ENCODE data around the gene CFC1.
"Not testable (repeated sequence)": the region's sequence is repeated elsewhere in the genome, so short reads cannot be mapped to it uniquely, and the experiment has no call there.

CFC1 gene

DNA sequence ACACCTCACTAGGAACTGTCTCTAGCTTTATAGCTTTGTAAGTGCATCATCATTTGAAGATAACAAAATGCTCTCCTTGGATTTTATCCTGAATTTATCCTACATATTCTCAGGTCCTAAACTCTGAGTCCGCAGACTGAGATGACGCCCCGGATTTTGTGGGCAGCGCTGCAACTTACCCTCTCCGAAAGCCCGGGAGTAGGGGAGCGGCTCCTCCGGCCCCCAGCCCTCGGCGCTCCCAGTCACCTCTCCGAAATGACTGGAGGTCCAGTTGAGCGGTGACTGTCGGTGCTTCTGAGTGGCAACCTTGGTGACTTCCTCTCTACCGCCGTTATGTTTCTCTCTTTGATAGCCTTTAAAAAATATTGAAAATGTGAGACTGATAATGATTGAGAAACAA, 912 bp downstream of the CFC1 start:
- H3K9me3 ChIP-seq (ENCODE audit: control insufficient read depth in 2 of 2, low read length in 2 of 2); H3K36me3 ChIP-seq (ENCODE audit: control insufficient read depth in 2 of 2, insufficient read depth in 2 of 2, low read length in 2 of 2); H3K27me3 ChIP-seq (ENCODE audit: control insufficient read depth in 2 of 2, insufficient read depth in 2 of 2, low read length in 2 of 2); H3K27ac ChIP-seq (ENCODE audit: low read depth in 2 of 2, low read length in 2 of 2); H3K4me1 ChIP-seq (ENCODE audit: control insufficient read depth in 2 of 2, insufficient read depth in 2 of 2, low read length in 2 of 2); H3K9ac ChIP-seq (ENCODE audit: low read depth in 1 of 2, low read length in 2 of 2); H3K4me3 ChIP-seq (ENCODE audit: low read length in 2 of 2): not testable (repeated sequence)

DNA sequence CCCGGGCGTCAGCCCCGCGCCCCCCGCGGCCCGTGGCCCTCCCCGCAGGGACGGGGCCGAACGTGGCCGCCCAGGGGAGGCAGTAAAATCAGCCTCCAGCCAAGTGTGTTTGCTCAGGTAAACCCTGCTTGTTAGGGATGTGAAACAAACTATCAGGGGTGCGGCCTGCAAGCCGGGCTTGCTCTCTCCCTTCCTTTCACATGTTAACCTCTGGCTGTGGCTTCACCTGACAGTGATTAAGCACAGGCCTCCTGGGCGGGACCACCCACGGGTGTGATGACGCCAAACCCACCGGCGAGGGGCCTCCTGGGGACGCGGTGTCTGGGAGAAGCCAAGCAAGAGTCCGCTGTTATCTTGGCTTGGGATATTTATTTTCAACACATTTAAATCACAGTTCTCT, 1.4 kb downstream of the CFC1 start:
- H3K4me3 ChIP-seq (ENCODE audit: low read length in 2 of 2); H3K4me1 ChIP-seq (ENCODE audit: control insufficient read depth in 2 of 2, insufficient read depth in 2 of 2, low read length in 2 of 2); H3K36me3 ChIP-seq (ENCODE audit: control insufficient read depth in 2 of 2, insufficient read depth in 2 of 2, low read length in 2 of 2); H3K9ac ChIP-seq (ENCODE audit: low read depth in 1 of 2, low read length in 2 of 2); H3K27me3 ChIP-seq (ENCODE audit: control insufficient read depth in 2 of 2, insufficient read depth in 2 of 2, low read length in 2 of 2); H3K27ac ChIP-seq (ENCODE audit: low read depth in 2 of 2, low read length in 2 of 2); H3K9me3 ChIP-seq (ENCODE audit: control insufficient read depth in 2 of 2, low read length in 2 of 2): not testable (repeated sequence)

DNA sequence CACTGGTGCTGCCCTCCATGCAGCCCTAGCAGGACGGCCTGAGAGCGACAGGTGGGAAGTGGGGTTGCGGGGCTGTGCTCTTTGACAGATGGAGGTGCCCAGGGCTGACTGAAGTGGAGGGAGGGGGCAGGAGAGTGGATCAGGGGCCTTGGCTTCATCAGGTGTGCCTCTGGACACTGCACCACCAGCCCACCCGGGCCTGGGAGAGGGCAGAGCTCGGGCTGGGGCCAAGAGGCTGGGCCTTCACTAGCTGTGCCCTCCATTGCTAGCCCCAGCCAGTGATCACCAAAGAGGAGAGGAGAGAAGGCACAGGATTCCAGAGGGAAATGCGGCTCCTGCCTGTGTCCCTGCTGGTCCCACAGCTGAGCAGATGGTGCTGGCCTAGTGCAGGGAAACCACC, 2.6 kb downstream of the CFC1 start:
- H3K4me1 ChIP-seq (ENCODE audit: control insufficient read depth in 2 of 2, insufficient read depth in 2 of 2, low read length in 2 of 2); H3K36me3 ChIP-seq (ENCODE audit: control insufficient read depth in 2 of 2, insufficient read depth in 2 of 2, low read length in 2 of 2); H3K27me3 ChIP-seq (ENCODE audit: control insufficient read depth in 2 of 2, insufficient read depth in 2 of 2, low read length in 2 of 2); H3K4me3 ChIP-seq (ENCODE audit: low read length in 2 of 2); H3K27ac ChIP-seq (ENCODE audit: low read depth in 2 of 2, low read length in 2 of 2); H3K9ac ChIP-seq (ENCODE audit: low read depth in 1 of 2, low read length in 2 of 2); H3K9me3 ChIP-seq (ENCODE audit: control insufficient read depth in 2 of 2, low read length in 2 of 2): not testable (repeated sequence)

DNA sequence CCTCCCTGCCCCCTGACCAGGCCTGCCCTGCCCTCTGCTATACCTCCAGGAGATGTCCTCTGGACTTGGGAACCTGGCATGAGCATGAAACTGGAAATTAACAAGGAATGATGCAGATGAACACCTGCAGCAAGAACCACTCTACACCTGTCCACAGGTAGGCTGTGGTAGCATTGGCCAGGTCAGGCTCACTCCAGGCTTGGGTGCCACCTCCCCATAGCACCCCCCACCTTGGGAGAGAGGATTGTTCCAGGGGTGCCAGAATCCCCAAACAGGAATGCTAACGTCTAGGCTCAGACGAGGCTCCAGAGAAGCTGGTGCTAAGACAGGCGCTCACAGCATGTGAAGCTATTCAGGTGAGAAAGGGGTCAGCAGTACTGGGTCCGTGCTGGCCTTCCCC, 5.4 kb downstream of the CFC1 start:
- not testable (repeated sequence) for H3K4me3 ChIP-seq (ENCODE audit: low read length in 2 of 2); H3K9ac ChIP-seq (ENCODE audit: low read depth in 1 of 2, low read length in 2 of 2); H3K36me3 ChIP-seq (ENCODE audit: control insufficient read depth in 2 of 2, insufficient read depth in 2 of 2, low read length in 2 of 2)

DNA sequence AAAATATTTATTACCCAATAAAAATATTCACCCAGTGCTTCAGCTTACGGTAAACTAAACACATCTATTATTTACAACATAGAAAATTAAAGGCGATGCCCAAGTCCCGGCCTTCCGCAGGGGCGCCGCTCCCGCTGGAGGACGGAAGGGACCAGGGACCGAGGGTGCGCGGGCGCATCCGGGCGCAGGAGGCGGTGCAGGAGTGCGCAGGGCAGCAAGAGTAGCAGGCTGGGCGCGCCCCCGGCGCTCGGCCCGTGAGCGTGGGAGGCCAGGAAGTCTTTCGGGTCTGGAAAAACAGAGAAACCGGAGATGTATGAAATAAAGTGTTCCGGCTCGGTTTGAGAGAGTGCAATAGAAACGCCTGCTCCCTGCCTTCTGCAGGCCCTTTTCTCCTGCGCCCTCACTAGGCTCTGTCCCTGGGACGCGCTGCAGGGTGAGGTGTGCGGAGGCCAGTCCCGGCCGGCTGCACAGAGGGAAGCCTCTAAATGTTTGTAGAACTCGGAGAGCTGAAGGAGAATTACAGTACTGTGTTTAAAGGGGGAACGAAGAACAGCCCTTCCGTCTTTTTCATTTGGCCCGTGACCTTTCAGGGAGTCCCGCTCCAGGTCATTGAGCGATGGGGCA, 6.5 kb downstream of the CFC1 start:
- not testable (repeated sequence) for H3K36me3 ChIP-seq (ENCODE audit: control insufficient read depth in 2 of 2, insufficient read depth in 2 of 2, low read length in 2 of 2); H3K27me3 ChIP-seq (ENCODE audit: control insufficient read depth in 2 of 2, insufficient read depth in 2 of 2, low read length in 2 of 2); H3K27ac ChIP-seq (ENCODE audit: low read depth in 2 of 2, low read length in 2 of 2); H3K4me3 ChIP-seq (ENCODE audit: low read length in 2 of 2); H3K9ac ChIP-seq (ENCODE audit: low read depth in 1 of 2, low read length in 2 of 2); H3K9me3 ChIP-seq (ENCODE audit: control insufficient read depth in 2 of 2, low read length in 2 of 2); H3K4me1 ChIP-seq (ENCODE audit: control insufficient read depth in 2 of 2, insufficient read depth in 2 of 2, low read length in 2 of 2)

More for the DNA sequence above, 5.4 kb downstream of the CFC1 start:
- H3K9me3 ChIP-seq (ENCODE audit: control insufficient read depth in 2 of 2, low read length in 2 of 2); H3K27ac ChIP-seq (ENCODE audit: low read depth in 2 of 2, low read length in 2 of 2); H3K4me1 ChIP-seq (ENCODE audit: control insufficient read depth in 2 of 2, insufficient read depth in 2 of 2, low read length in 2 of 2); H3K27me3 ChIP-seq (ENCODE audit: control insufficient read depth in 2 of 2, insufficient read depth in 2 of 2, low read length in 2 of 2): not testable (repeated sequence)

DNA sequence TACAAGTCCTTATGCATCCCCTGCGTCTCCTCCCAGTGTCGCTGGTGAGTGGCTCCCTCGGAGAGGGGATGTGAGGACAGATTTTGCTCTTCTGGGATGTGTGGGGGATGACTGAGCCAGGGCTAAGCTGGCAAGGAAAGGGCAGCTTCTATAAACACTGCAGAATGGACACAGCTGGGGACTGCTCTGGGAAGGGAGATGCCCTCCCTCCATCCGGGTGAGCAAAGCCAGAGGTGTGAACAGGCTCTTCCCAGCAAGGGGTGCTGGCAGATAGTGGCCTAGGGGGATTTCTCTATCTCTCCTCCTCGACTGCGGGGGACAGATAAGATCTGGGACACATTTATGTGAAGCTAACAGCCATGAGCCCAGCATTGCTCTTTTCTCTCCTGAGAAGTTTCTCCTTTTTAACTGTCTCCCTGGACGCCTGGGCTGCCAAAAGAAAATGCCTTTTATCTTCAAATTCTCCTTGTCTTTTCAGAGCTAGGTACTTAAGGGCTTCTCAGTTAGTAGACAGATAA, 8.5 kb downstream of the CFC1 start:
- not testable (repeated sequence) for H3K9ac ChIP-seq (ENCODE audit: low read depth in 1 of 2, low read length in 2 of 2); H3K9me3 ChIP-seq (ENCODE audit: control insufficient read depth in 2 of 2, low read length in 2 of 2); H3K36me3 ChIP-seq (ENCODE audit: control insufficient read depth in 2 of 2, insufficient read depth in 2 of 2, low read length in 2 of 2); H3K27ac ChIP-seq (ENCODE audit: low read depth in 2 of 2, low read length in 2 of 2); H3K4me1 ChIP-seq (ENCODE audit: control insufficient read depth in 2 of 2, insufficient read depth in 2 of 2, low read length in 2 of 2); H3K27me3 ChIP-seq (ENCODE audit: control insufficient read depth in 2 of 2, insufficient read depth in 2 of 2, low read length in 2 of 2); H3K4me3 ChIP-seq (ENCODE audit: low read length in 2 of 2)

DNA sequence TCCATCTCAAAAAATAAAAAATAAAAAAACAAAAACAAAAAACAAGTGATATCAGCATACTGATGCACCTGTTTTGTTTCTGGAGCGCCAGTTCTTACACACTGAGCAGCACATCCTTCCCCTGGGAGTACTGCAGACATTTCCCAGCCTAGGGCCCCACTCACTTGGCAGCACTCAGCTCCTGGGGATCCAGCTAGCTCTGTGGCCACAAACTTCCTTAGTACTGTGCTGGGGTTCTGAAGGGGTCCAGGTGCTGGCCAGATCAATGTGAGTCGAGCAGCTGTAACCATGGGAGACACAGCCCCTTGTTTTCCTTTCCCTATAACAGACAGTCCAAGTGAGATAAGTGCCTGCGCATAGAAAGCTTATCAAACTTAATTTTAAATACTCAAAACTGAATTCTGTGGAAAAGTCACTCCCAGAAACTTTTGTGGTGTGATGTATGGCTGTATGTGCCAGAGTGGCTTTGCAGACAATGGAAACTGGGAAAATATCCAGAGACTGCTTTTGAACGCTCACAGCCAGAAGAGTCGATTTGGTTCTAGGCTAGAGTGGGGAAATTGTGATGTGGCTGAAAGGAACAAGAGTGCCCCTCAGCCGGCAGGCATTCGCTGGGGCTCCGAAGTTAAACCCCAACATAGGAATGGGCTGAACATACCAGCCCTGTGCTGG, 9.1 kb downstream of the CFC1 start:
- not testable (repeated sequence) for H3K27ac ChIP-seq (ENCODE audit: low read depth in 2 of 2, low read length in 2 of 2); H3K36me3 ChIP-seq (ENCODE audit: control insufficient read depth in 2 of 2, insufficient read depth in 2 of 2, low read length in 2 of 2); H3K4me3 ChIP-seq (ENCODE audit: low read length in 2 of 2); H3K9ac ChIP-seq (ENCODE audit: low read depth in 1 of 2, low read length in 2 of 2); H3K27me3 ChIP-seq (ENCODE audit: control insufficient read depth in 2 of 2, insufficient read depth in 2 of 2, low read length in 2 of 2); H3K9me3 ChIP-seq (ENCODE audit: control insufficient read depth in 2 of 2, low read length in 2 of 2); H3K4me1 ChIP-seq (ENCODE audit: control insufficient read depth in 2 of 2, insufficient read depth in 2 of 2, low read length in 2 of 2)

DNA sequence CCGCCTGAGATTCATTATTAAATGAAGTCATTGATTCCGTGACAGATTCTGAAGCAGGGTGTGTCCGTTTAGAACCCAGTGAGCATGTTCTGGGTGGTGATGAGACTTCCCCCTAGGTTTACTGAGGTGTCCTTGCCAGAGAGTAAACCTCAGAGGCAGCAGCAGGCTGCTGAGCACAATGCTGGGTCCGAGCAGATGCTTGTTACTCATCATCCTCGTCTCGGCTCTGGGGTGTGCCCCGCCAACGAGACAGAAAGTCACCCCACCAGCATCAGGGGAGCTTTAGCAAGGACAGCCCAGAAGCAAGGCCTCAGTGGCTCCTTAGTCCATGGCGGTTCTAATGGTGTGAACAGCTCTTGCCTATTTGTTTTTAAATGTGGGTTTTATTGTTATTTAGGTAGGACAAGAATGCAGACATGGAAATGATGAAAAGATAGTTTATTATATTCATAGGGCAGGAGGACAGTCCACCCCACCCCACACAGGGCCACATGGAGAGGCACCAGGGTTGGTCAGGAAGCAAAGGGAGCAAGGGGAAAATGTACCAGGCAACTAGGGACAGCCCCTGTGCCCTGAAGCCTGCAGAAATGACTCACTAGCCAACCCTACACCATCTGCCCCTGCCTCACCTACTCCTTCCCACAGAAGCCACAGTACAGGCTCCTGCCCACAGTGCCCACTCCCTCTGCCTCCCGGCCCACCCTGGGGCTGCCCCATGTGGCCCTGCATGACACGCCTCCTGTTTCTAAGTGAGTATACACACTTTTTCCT, 10.5 kb downstream of the CFC1 start:
- H3K36me3 ChIP-seq (ENCODE audit: control insufficient read depth in 2 of 2, insufficient read depth in 2 of 2, low read length in 2 of 2); H3K9me3 ChIP-seq (ENCODE audit: control insufficient read depth in 2 of 2, low read length in 2 of 2); H3K4me1 ChIP-seq (ENCODE audit: control insufficient read depth in 2 of 2, insufficient read depth in 2 of 2, low read length in 2 of 2); H3K27me3 ChIP-seq (ENCODE audit: control insufficient read depth in 2 of 2, insufficient read depth in 2 of 2, low read length in 2 of 2); H3K4me3 ChIP-seq (ENCODE audit: low read length in 2 of 2); H3K27ac ChIP-seq (ENCODE audit: low read depth in 2 of 2, low read length in 2 of 2); H3K9ac ChIP-seq (ENCODE audit: low read depth in 1 of 2, low read length in 2 of 2): not testable (repeated sequence)

DNA sequence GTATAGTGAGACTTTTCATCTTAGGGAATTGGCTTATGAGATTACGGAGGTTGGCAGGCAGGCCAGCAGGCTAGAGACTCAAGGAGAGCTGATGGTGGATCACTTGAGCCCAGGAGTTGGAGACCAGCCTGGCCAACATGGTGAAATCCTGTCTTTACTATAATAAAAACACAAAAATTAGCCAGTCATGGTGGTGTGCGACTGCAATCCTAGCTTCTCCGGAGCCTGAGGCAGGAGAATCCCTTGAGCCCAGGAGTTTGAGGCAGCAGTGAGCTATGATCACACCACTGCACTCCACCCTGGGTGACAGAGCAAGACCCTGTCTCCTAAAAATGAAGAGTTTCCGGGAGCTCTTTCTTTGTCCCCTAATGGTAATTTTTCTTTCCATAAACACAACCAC, 14.6 kb downstream of the CFC1 start:
- H3K4me3 ChIP-seq (ENCODE audit: low read length in 2 of 2); H3K9ac ChIP-seq (ENCODE audit: low read depth in 1 of 2, low read length in 2 of 2); H3K36me3 ChIP-seq (ENCODE audit: control insufficient read depth in 2 of 2, insufficient read depth in 2 of 2, low read length in 2 of 2); H3K4me1 ChIP-seq (ENCODE audit: control insufficient read depth in 2 of 2, insufficient read depth in 2 of 2, low read length in 2 of 2); H3K27ac ChIP-seq (ENCODE audit: low read depth in 2 of 2, low read length in 2 of 2); H3K27me3 ChIP-seq (ENCODE audit: control insufficient read depth in 2 of 2, insufficient read depth in 2 of 2, low read length in 2 of 2); H3K9me3 ChIP-seq (ENCODE audit: control insufficient read depth in 2 of 2, low read length in 2 of 2): not testable (repeated sequence)

DNA sequence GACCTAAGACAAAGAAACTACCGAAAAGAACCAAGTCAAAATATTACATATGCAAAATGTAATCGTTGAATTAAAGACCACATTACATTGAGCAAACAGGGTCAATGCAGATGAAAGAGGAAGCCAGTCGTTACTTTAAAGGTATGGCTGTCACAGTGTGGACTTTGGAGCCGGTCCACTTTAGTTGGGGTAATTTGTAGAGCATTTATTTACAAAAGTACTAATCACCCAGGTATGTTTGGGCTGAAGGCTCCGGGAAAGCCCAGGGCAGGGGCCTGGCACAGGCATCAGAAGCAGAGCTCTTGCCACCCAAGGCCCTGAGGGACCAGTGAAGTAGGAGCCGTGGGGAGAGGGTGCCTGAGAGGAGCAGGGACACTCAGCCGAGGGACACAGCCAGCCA, 15.8 kb downstream of the CFC1 start:
- H3K27ac ChIP-seq (ENCODE audit: low read depth in 2 of 2, low read length in 2 of 2); H3K4me1 ChIP-seq (ENCODE audit: control insufficient read depth in 2 of 2, insufficient read depth in 2 of 2, low read length in 2 of 2); H3K36me3 ChIP-seq (ENCODE audit: control insufficient read depth in 2 of 2, insufficient read depth in 2 of 2, low read length in 2 of 2); H3K4me3 ChIP-seq (ENCODE audit: low read length in 2 of 2); H3K27me3 ChIP-seq (ENCODE audit: control insufficient read depth in 2 of 2, insufficient read depth in 2 of 2, low read length in 2 of 2); H3K9ac ChIP-seq (ENCODE audit: low read depth in 1 of 2, low read length in 2 of 2); H3K9me3 ChIP-seq (ENCODE audit: control insufficient read depth in 2 of 2, low read length in 2 of 2): not testable (repeated sequence)
